H9 (cell line): ENCODE data around the gene MICU1. TPM values are rescaled to one million over a fixed set of nuclear protein-coding genes. Genes with fewer than 3 reads are reported as not detected.

Experiments used
- DNase-seq: peaks from one replicate; pipeline ENCODE4 v3.0.0-alpha.2; 2017
- H2AFZ ChIP-seq: one replicate; pipeline ENCODE4 v1.6.1; 2013; ENCODE audit warnings: mild to moderate bottlenecking, low read length, control low read depth, moderate library complexity
- H2AK5ac ChIP-seq: 2 replicates; pipeline ENCODE4 v1.6.1; 2013; ENCODE audit warnings: low read length, control low read depth, mixed read lengths; ENCODE audit not compliant: insufficient read length
- H2BK120ac ChIP-seq: one replicate; pipeline ENCODE4 v1.6.1; 2013; ENCODE audit warnings: low read depth, mild to moderate bottlenecking, low read length, control low read depth, inconsistent platforms; ENCODE audit not compliant: poor library complexity, severe bottlenecking
- H2BK12ac ChIP-seq: 2 replicates; pipeline ENCODE4 v1.6.1; 2013; ENCODE audit warnings: low read length, control low read depth, mixed read lengths, low read depth; ENCODE audit not compliant: insufficient read length
- H2BK15ac ChIP-seq: 2 replicates; pipeline ENCODE4 v1.6.1; 2013; ENCODE audit warnings: low read depth, low read length, control low read depth
- H2BK20ac ChIP-seq: one replicate; pipeline ENCODE4 v1.6.1; 2013; ENCODE audit warnings: low read depth, mild to moderate bottlenecking, low read length, control low read depth, inconsistent platforms; ENCODE audit not compliant: poor library complexity, severe bottlenecking
- H2BK5ac ChIP-seq: 2 replicates; pipeline ENCODE4 v1.6.1; 2013; ENCODE audit warnings: low read length, control low read depth, mixed read lengths; ENCODE audit not compliant: insufficient read length
- H3K14ac ChIP-seq: 2 replicates; pipeline ENCODE4 v1.6.1; 2013; ENCODE audit warnings: low read length, control low read depth; ENCODE audit not compliant: insufficient read depth
- H3K18ac ChIP-seq: 2 replicates; pipeline ENCODE4 v1.6.1; 2013; ENCODE audit warnings: low read depth, mild to moderate bottlenecking, mixed read lengths, low read length, control low read depth; ENCODE audit not compliant: insufficient read length
- H3K23ac ChIP-seq: 2 replicates; pipeline ENCODE4 v1.6.1; 2013; ENCODE audit warnings: low read length, control low read depth, mixed read lengths, low read depth; ENCODE audit not compliant: insufficient read length
- H3K23me2 ChIP-seq: 2 replicates; pipeline ENCODE4 v1.6.1; 2013; ENCODE audit warnings: low read depth, mild to moderate bottlenecking, mixed read lengths, low read length, control low read depth; ENCODE audit not compliant: insufficient read length, poor library complexity, severe bottlenecking
- H3K27ac ChIP-seq: 2 replicates; pipeline ENCODE4 v1.5.1; 2013; ENCODE audit warnings: low read length, control low read depth, mixed read lengths, low read depth; ENCODE audit not compliant: insufficient read length
- H3K27me3 ChIP-seq: 2 replicates; pipeline ENCODE4 v1.6.1; 2013; ENCODE audit warnings: low read length, control low read depth, inconsistent platforms; ENCODE audit not compliant: insufficient read depth
- H3K4ac ChIP-seq: 2 replicates; pipeline ENCODE4 v1.6.1; 2013; ENCODE audit warnings: low read depth, mild to moderate bottlenecking, control low read depth, inconsistent platforms, low read length, moderate library complexity
- H3K4me1 ChIP-seq: 2 replicates; pipeline ENCODE4 v1.6.1; 2013; ENCODE audit warnings: low read length, control low read depth, inconsistent platforms; ENCODE audit not compliant: insufficient read depth
- H3K4me2 ChIP-seq: 2 replicates; pipeline ENCODE4 v1.6.1; 2013; ENCODE audit warnings: low read length, control low read depth, mixed read lengths; ENCODE audit not compliant: insufficient read length, insufficient read depth
- H3K56ac ChIP-seq: 2 replicates; pipeline ENCODE4 v1.6.1; 2013; ENCODE audit warnings: low read depth, mild to moderate bottlenecking, mixed read lengths, low read length, control low read depth; ENCODE audit not compliant: insufficient read length
- H3K79me1 ChIP-seq: 2 replicates; pipeline ENCODE4 v1.6.1; 2013; ENCODE audit warnings: low read depth, mild to moderate bottlenecking, moderate library complexity, low read length, control low read depth, inconsistent platforms; ENCODE audit not compliant: insufficient read depth, poor library complexity, severe bottlenecking
- H3K79me2 ChIP-seq: 2 replicates; pipeline ENCODE4 v1.6.1; 2013; ENCODE audit warnings: low read length, control low read depth, inconsistent platforms; ENCODE audit not compliant: insufficient read depth
- H3K9ac ChIP-seq: 2 replicates; pipeline ENCODE4 v1.6.1; 2013; ENCODE audit warnings: low read length, control low read depth, mixed read lengths; ENCODE audit not compliant: insufficient read length; ENCODE audit errors: extremely low read depth
- H3K9me3 ChIP-seq: one replicate; pipeline ENCODE4 v1.6.1; 2013; ENCODE audit warnings: low read depth, low read length, inconsistent platforms; ENCODE audit not compliant: control insufficient read depth
- H3T11ph ChIP-seq: one replicate; pipeline ENCODE4 v1.6.1; 2013; ENCODE audit warnings: mild to moderate bottlenecking, low read length, control low read depth, inconsistent platforms
- H4K20me1 ChIP-seq: one replicate; pipeline ENCODE4 v1.6.1; 2013; ENCODE audit not compliant: control insufficient read depth, insufficient read length, insufficient read depth
- H4K5ac ChIP-seq: 2 replicates; pipeline ENCODE4 v1.6.1; 2013; ENCODE audit warnings: low read depth, mild to moderate bottlenecking, mixed read lengths, low read length, control low read depth; ENCODE audit not compliant: insufficient read length
- H4K8ac ChIP-seq: replicated peaks from 2 replicates; pipeline ENCODE4 v1.6.1; 2013; ENCODE audit warnings: low read length, control low read depth, mixed read lengths, low read depth; ENCODE audit not compliant: insufficient read length
- H4K91ac ChIP-seq: 2 replicates; pipeline ENCODE4 v1.6.1; 2013; ENCODE audit warnings: low read depth, mild to moderate bottlenecking, moderate library complexity, mixed read lengths, low read length, control low read depth; ENCODE audit not compliant: insufficient read length
- H3K27ac Mint-ChIP-seq, 3 experiments: 2 replicates in 2 of 3; 3 replicates in 1 of 3; pipeline ENCODE4 v1.8.0; 2020 to 2021; ENCODE audit warnings: mixed read lengths in 3 of 3, mild to moderate bottlenecking in 1 of 3, moderate library complexity in 1 of 3
- H3K27me3 Mint-ChIP-seq: 2 replicates; pipeline ENCODE4 v1.8.0; 2021; ENCODE audit warnings: low read depth, mild to moderate bottlenecking, moderate library complexity, mixed read lengths
- H3K36me3 Mint-ChIP-seq, 3 experiments: 2 replicates in 2 of 3; 3 replicates in 1 of 3; pipeline ENCODE4 v1.8.0; 2020 to 2021; ENCODE audit warnings: low read depth in 3 of 3, mixed read lengths in 3 of 3; ENCODE audit not compliant: insufficient read depth in 1 of 3
- H3K4me1 Mint-ChIP-seq, 2 experiments: 2 replicates each; pipeline ENCODE4 v1.8.0; 2020; ENCODE audit warnings: mixed read lengths in 2 of 2
- H3K4me3 Mint-ChIP-seq, 2 experiments: 2 replicates in 1 of 2; 3 replicates in 1 of 2; pipeline ENCODE4 v1.8.0; 2020 to 2021; ENCODE audit warnings: mild to moderate bottlenecking in 2 of 2, mixed read lengths in 2 of 2, moderate library complexity in 1 of 2
- H3K9me3 Mint-ChIP-seq, 2 experiments: 2 replicates in 1 of 2; 3 replicates in 1 of 2; pipeline ENCODE4 v1.8.0; 2020; ENCODE audit warnings: mild to moderate bottlenecking in 2 of 2, mixed read lengths in 2 of 2, moderate library complexity in 1 of 2
- WGBS: extraction: QIAGEN DNeasy Blood & Tissue Kit; methylation state at CpG from one replicate; pipeline ENCODE4 v1.1.7; 2013; ENCODE audit warnings: missing lambda C conversion rate, low lambda C conversion rate, mixed read lengths; ENCODE audit not compliant: insufficient read length; ENCODE audit errors: extremely low coverage; 5-methylcytosine and 5-hydroxymethylcytosine counted together
- total RNA-seq: library from RNA; stranded (reverse); gene quantifications from 2 replicates; pipeline ENCODE4 v1.2.1, GENCODE V29; 2021
- TF ChIP-seq, protein P1 (sequence below): fragments of 200-600 bp; sonication (generic); conservative IDR thresholded peaks from 3 replicates; pipeline ENCODE4 v1.8.0; 2021; ENCODE audit warnings: antibody characterized with exemption, mild to moderate bottlenecking

Gene MICU1
- total RNA-seq, 1 experiment from 2014 or later: 33.2 TPM

DNA sequence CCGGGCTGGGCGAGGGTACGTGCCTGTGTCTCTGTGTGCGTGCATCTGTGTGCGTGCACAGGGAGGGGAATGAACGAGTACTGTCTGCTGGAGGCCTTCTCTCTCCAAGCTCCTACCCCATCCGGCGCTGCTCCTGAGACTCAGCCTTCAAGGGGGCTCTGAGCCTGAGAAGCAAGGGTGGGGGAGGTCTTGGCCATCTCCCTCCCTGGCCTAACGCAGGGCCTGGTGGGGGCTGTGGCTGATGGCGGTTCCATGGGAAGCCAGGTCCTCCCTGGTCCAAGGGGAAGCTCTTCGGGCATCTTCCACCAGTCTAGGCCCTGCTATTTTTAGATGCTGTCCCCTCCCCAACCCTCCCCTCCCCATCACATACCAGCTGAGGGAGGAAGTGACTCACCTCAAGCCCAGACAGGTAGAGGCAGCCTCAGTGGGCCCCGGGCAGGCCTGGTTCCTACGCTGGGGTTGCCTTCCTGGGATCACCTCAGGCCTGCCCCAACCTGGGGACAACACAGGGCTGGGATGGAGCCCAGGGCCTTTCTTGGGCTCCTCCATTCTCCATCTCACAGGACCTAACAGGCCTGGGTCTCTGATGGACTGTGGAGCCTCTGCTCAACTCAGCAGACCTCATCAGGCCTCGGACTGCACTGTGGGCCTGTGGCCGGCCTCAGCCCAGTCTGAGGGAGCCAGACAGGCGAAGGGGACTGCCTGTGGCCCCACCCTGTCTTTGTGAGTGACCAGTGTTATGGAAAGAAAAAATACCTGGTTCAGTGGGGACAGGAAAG, 303.4 kb downstream of the MICU1 start:
- Histone ChIP-seq H3K9ac (no peak overlapping the region), H2BK15ac (no peak overlapping the region), H4K91ac (no peak overlapping the region), H2BK5ac (no peak overlapping the region), H3K4me2 (no peak overlapping the region), H3K79me2 (no peaks in the 10 kb centered on the region), H4K5ac (no peak overlapping the region), H2BK12ac (no peak overlapping the region), H3T11ph (no peak overlapping the region), H4K20me1 (no peaks in the 10 kb centered on the region), H3K27ac (no peak overlapping the region), H3K4me1 (peaks cover 2% of the 10 kb centered on the region; the same call in 1 of the 2 replicates), H3K4ac (no peak overlapping the region), H3K27me3 (no peaks in the 10 kb centered on the region), H3K79me1 (no peaks in the 10 kb centered on the region), H3K56ac (no peak overlapping the region), H3K18ac (peak overlapping the region; percentile 50), H4K8ac (no peak overlapping the region), H3K23me2 (peaks cover 3% of the 10 kb centered on the region), H2AFZ (no peak overlapping the region), H3K23ac (no peak overlapping the region), H2BK120ac (no peak overlapping the region), H2BK20ac (no peak overlapping the region), H3K9me3 (no peaks in the 10 kb centered on the region), H3K14ac (no peak overlapping the region), H2AK5ac (no peak overlapping the region)
- TF ChIP-seq, protein P1, sequence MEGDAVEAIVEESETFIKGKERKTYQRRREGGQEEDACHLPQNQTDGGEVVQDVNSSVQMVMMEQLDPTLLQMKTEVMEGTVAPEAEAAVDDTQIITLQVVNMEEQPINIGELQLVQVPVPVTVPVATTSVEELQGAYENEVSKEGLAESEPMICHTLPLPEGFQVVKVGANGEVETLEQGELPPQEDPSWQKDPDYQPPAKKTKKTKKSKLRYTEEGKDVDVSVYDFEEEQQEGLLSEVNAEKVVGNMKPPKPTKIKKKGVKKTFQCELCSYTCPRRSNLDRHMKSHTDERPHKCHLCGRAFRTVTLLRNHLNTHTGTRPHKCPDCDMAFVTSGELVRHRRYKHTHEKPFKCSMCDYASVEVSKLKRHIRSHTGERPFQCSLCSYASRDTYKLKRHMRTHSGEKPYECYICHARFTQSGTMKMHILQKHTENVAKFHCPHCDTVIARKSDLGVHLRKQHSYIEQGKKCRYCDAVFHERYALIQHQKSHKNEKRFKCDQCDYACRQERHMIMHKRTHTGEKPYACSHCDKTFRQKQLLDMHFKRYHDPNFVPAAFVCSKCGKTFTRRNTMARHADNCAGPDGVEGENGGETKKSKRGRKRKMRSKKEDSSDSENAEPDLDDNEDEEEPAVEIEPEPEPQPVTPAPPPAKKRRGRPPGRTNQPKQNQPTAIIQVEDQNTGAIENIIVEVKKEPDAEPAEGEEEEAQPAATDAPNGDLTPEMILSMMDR: no peak
- WGBS: no CpG with 5 or more reads among the region's 16 CpGs
- H3K27ac Mint-ChIP-seq: peak overlapping the region in 1 of 3 experiments; percentile 50; a peak in 2 of 7 replicates
- H3K4me3 Mint-ChIP-seq: no peak overlapping the region; a peak in 1 of 5 replicates
- H3K9me3 Mint-ChIP-seq: no peaks in the 10 kb centered on the region; a peak in 1 of 5 replicates
- DNase-seq: no peak
- H3K36me3 Mint-ChIP-seq: no peaks in the 10 kb centered on the region
- H3K27me3 Mint-ChIP-seq: no peaks in the 10 kb centered on the region
- H3K4me1 Mint-ChIP-seq: peaks cover 35 to 48% of the 10 kb centered on the region in 2 experiments
